BLaER1 treated with 17β-estradiol and CSF1 and Interleukin-3, amounts not matched to agents 10 nM and 100 nM (cell line): Measurements from ENCODE around the gene DGKB.

Experiments
- H3K27ac ChIP-seq, 11 experiments: shearing (Covaris generic); formaldehyde crosslinking; 2 replicates each; pipeline ENCODE4 v1.8.1; 2022
- H3K27me3 ChIP-seq, 11 experiments: shearing (Covaris generic); formaldehyde crosslinking; 2 replicates each; pipeline ENCODE4 v1.8.1; 2022
- H3K36me3 ChIP-seq, 11 experiments: shearing (Covaris generic); formaldehyde crosslinking; 2 replicates each; pipeline ENCODE4 v1.8.1; 2022
- H3K4me1 ChIP-seq, 10 experiments: shearing (Covaris generic); formaldehyde crosslinking; 2 replicates each; pipeline ENCODE4 v1.8.1; 2022
- H3K4me2 ChIP-seq, 11 experiments: shearing (Covaris generic); formaldehyde crosslinking; 2 replicates each; pipeline ENCODE4 v1.8.1; 2022
- H3K4me3 ChIP-seq, 10 experiments: shearing (Covaris generic); formaldehyde crosslinking; 2 replicates each; pipeline ENCODE4 v1.8.1; 2022
- H3K9ac ChIP-seq, 11 experiments: shearing (Covaris generic); formaldehyde crosslinking; 2 replicates each; pipeline ENCODE4 v1.8.1; 2022
- H3K9me3 ChIP-seq, 11 experiments: shearing (Covaris generic); formaldehyde crosslinking; replicated peaks in 1 of 11; 2 replicates each; pipeline ENCODE4 v1.8.1; 2022
- H4K20me1 ChIP-seq, 11 experiments: shearing (Covaris generic); formaldehyde crosslinking; 2 replicates each; pipeline ENCODE4 v1.8.1; 2022
- Cebpa-rat ChIP-seq, 11 experiments: shearing (Covaris generic); IDR thresholded peaks; 2 replicates each; pipeline ENCODE4 v1.8.1; 2022

DGKB gene

DNA sequence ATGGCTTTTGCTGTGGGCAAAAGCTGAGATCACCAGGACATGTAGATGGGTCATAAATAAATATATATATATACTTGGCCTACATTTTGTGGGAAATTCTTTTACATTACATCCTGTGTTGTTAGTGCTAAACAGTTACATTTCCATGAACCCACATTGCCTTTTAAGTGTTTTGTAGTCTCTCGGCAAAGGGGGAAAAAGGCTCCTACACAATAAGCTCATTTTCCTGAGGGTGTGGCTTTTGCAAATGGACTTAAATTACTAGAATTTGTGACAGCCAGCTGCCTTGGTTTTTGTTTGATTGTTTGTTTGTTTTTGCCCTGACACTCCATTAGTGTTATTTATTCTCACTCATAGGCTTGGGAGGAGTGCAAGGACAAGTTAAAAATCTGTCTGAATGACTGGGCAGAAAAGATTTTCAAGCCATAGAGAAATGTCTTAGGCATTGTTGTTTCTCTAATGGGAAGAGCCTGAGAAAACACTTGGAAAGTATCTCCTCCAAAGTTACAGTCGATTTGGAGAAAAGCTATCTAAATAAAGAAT is 128.8 kb downstream of the DGKB start:
- Histone ChIP-seq H3K4me1 (no peaks in the 10 kb centered on the region), H3K4me3 (no peak overlapping the region), H4K20me1 (no peaks in the 10 kb centered on the region), H3K27me3 (no peaks in the 10 kb centered on the region), H3K27ac (no peak overlapping the region), H3K4me2 (no peak overlapping the region), H3K9ac (no peak overlapping the region), H3K9me3 (peaks cover 22 to 31% (median 24%) of the 10 kb centered on the region in 11 experiments), H3K36me3 (no peaks in the 10 kb centered on the region)
- TF ChIP-seq Cebpa-rat (IDR thresholded peaks at IDR 0.05): no peak

- no peak overlapping the region for H3K4me2 ChIP-seq
- no peaks in the 10 kb centered on the region for H3K4me1 ChIP-seq
- H3K36me3 ChIP-seq: no peaks in the 10 kb centered on the region
- no peaks in the 10 kb centered on the region for H3K27me3 ChIP-seq
- H4K20me1 ChIP-seq: no peaks in the 10 kb centered on the region
- no peak overlapping the region for H3K9ac ChIP-seq
- TF ChIP-seq Cebpa-rat (IDR thresholded peaks at IDR 0.05): no peak
- H3K27ac ChIP-seq: no peak overlapping the region
- peaks cover under 1 to 4% (median 2%) of the 10 kb centered on the region in 11 experiments; a peak in 13 of 22 replicates for H3K9me3 ChIP-seq
- H3K4me3 ChIP-seq: no peak overlapping the region
Measured at GRCh38 chr7:14770614-14771013, 131.9 kb downstream of the DGKB start.

- Histone ChIP-seq H3K36me3 (no peaks in the 10 kb centered on the region), H3K9me3 (no peaks in the 10 kb centered on the region), H4K20me1 (no peaks in the 10 kb centered on the region), H3K9ac (no peak overlapping the region), H3K4me2 (no peak overlapping the region), H3K27ac (no peak overlapping the region), H3K27me3 (no peaks in the 10 kb centered on the region), H3K4me3 (no peak overlapping the region), H3K4me1 (no peaks in the 10 kb centered on the region)
- TF ChIP-seq Cebpa-rat (IDR thresholded peaks at IDR 0.05): no peak
Measured at GRCh38 chr7:14769261-14769660, 133.3 kb downstream of the DGKB start.

- Histone ChIP-seq H4K20me1 (no peaks in the 10 kb centered on the region), H3K4me3 (no peak overlapping the region), H3K36me3 (no peaks in the 10 kb centered on the region), H3K4me1 (peaks cover 0 to 4% (median 0%) of the 10 kb centered on the region in 10 experiments; a peak in 1 of 20 replicates), H3K9me3 (no peaks in the 10 kb centered on the region), H3K4me2 (no peak overlapping the region), H3K27ac (no peak overlapping the region), H3K27me3 (no peaks in the 10 kb centered on the region), H3K9ac (no peak overlapping the region)
- TF ChIP-seq Cebpa-rat (IDR thresholded peaks at IDR 0.05): no peak
Measured at GRCh38 chr7:14767716-14768425, 134.7 kb downstream of the DGKB start.

DNA sequence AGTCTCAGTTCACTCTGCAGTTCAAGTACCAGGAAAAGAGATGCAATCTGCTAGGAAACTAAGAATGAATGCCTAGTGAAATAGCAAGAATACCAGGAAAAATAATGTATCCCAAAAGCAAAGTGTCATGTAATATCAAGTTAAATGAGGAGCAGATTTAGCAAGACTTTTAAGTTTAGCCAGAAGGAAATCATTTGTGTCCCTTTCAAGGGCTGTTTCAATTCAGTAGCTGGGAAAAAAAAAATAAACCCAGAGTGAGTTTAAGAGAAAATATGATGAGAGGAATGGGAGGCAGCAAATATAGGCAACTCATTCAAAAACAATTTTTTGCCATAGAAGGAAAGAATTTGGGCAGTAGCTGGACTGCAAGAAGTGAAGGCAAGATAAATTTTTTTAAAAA is 135.8 kb downstream of the DGKB start:
- Histone ChIP-seq H3K4me2 (no peak overlapping the region), H3K27ac (no peak overlapping the region), H3K27me3 (no peaks in the 10 kb centered on the region), H3K9ac (no peak overlapping the region), H3K4me1 (peaks cover 0 to 4% (median 0%) of the 10 kb centered on the region in 10 experiments; a peak in 1 of 20 replicates), H4K20me1 (no peaks in the 10 kb centered on the region), H3K36me3 (no peaks in the 10 kb centered on the region), H3K9me3 (no peaks in the 10 kb centered on the region), H3K4me3 (no peak overlapping the region)
- TF ChIP-seq Cebpa-rat (IDR thresholded peaks at IDR 0.05): no peak

DNA sequence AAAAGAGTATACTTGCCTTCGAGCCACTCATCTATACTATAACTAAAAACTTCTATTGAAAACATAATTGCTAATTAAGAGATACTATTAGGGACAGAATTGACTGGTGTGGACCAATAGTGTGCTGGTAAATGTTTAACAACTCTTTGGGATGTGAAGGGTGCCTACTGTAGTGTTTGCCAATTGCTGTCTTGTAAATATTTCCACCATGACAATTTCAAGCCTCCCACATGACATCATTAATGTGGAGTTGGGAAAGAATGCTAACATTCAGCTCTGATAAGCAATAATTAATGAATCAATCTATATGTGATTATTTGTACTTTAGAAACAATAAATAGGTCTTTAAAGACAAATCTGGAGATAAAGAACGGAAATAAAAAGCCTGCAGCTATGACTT is 136.8 kb downstream of the DGKB start:
- no peak overlapping the region for H3K27ac ChIP-seq
- H3K27me3 ChIP-seq: no peaks in the 10 kb centered on the region
- H3K9me3 ChIP-seq: no peaks in the 10 kb centered on the region
- no peaks in the 10 kb centered on the region for H4K20me1 ChIP-seq
- H3K4me3 ChIP-seq: no peak overlapping the region
- no peaks in the 10 kb centered on the region for H3K36me3 ChIP-seq
- no peak overlapping the region for H3K9ac ChIP-seq
- TF ChIP-seq Cebpa-rat (IDR thresholded peaks at IDR 0.05): no peak
- H3K4me2 ChIP-seq: no peak overlapping the region
- peaks cover 0 to 4% (median 0%) of the 10 kb centered on the region in 10 experiments; a peak in 1 of 20 replicates for H3K4me1 ChIP-seq

DNA sequence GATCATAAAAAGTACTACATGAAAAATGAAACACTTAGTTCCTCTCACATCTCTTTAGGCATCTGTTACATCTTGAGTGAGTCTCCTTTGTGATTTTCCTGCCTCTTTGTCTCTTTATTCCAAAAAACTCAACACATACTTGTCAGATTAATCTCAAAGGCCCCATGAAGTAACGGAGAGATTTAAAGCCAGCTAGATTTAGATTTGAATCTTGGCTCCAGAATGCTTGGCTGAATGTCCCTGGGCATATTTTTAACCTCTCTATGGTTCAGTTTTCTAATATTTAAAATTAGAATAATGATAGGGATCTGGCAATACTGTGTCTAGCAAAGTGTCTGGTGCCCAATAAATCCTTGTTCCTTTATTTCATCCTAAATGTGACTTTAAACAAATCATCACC is 140.0 kb downstream of the DGKB start:
- no peaks in the 10 kb centered on the region for H3K36me3 ChIP-seq
- H4K20me1 ChIP-seq: no peaks in the 10 kb centered on the region
- H3K4me1 ChIP-seq: peaks cover 0 to 4% (median 0%) of the 10 kb centered on the region in 10 experiments; a peak in 1 of 20 replicates
- no peak for TF ChIP-seq Cebpa-rat (IDR thresholded peaks at IDR 0.05)
- H3K27me3 ChIP-seq: no peaks in the 10 kb centered on the region
- no peak overlapping the region for H3K9ac ChIP-seq
- no peak overlapping the region for H3K4me3 ChIP-seq
- no peaks in the 10 kb centered on the region for H3K9me3 ChIP-seq
- no peak overlapping the region for H3K4me2 ChIP-seq
- H3K27ac ChIP-seq: no peak overlapping the region

GRCh38 chr7:14761510-14762296 is 140.8 kb downstream of the DGKB start:
- no peak overlapping the region for H3K27ac ChIP-seq

DNA sequence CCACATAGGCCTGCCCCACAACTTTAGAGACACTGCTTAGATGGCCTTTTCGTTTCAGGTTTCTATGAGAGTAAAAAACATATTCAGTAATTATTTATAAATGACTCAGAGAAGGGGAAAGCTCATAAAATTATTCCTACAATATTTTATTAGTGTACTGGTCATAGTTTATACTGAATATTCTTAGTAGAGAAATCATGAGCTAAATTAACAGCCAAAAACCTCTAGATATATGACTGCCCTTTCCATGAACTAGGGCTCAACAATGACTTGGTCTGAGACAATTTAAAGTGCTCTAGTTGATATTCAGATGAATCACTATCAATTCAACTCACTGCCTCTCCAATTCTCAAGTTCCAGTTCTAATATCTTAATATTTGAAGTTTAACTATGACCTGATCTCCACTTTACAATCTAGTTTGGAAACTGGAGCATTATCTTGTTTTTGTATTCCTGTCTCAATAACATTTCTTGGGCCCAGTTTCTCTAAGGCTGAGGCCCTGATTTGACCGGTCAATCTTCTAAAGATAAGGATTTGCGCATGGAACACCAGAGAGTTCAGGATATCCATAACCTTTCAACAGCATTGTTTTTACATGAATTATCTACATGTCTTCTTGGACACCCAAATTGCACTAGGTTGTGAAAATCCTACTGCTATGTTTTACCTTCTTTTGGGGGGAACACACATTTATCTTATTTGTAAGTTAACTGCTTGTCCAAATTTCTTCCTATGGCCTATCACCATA is 141.6 kb downstream of the DGKB start:
- H3K9me3 ChIP-seq: no peaks in the 10 kb centered on the region

More at GRCh38 chr7:14761510-14762296, 140.8 kb downstream of the DGKB start:
- no peak for TF ChIP-seq Cebpa-rat (IDR thresholded peaks at IDR 0.05)
- peaks cover 0 to 4% (median 0%) of the 10 kb centered on the region in 10 experiments; a peak in 1 of 20 replicates for H3K4me1 ChIP-seq
- H3K4me2 ChIP-seq: no peak overlapping the region
- H3K9me3 ChIP-seq: no peaks in the 10 kb centered on the region
- H3K9ac ChIP-seq: no peak overlapping the region
- H3K36me3 ChIP-seq: no peaks in the 10 kb centered on the region
- H3K27me3 ChIP-seq: no peaks in the 10 kb centered on the region
- no peak overlapping the region for H3K4me3 ChIP-seq
- H4K20me1 ChIP-seq: no peaks in the 10 kb centered on the region

More for the DNA sequence above, 141.6 kb downstream of the DGKB start:
- Histone ChIP-seq H3K4me3 (no peak overlapping the region), H3K4me2 (no peak overlapping the region), H3K9ac (no peak overlapping the region), H3K4me1 (peaks cover 0 to 4% (median 0%) of the 10 kb centered on the region in 10 experiments; a peak in 1 of 20 replicates), H3K27me3 (no peaks in the 10 kb centered on the region), H4K20me1 (no peaks in the 10 kb centered on the region), H3K36me3 (no peaks in the 10 kb centered on the region), H3K27ac (no peak overlapping the region)
- no peak for TF ChIP-seq Cebpa-rat (IDR thresholded peaks at IDR 0.05)
